SU-DHL-6 (cell line): ENCODE results near the gene UBE2O.

Experiments
- H2AFZ ChIP-seq: fragments of 200-600 bp; sonication (generic); 2 replicates; pipeline ENCODE4 v1.6.1; 2014; ENCODE audit warnings: low read depth, mild to moderate bottlenecking, moderate library complexity, mixed read lengths, antibody characterized with exemption, low read length; ENCODE audit not compliant: severe bottlenecking
- H3F3A ChIP-seq: fragments of 200-600 bp; shearing (Covaris generic); 2 replicates; pipeline ENCODE4 v1.6.0; 2016; ENCODE audit warnings: antibody characterized with exemption, mild to moderate bottlenecking; ENCODE audit not compliant: insufficient read depth
- H3K27ac ChIP-seq: fragments of 200-600 bp; sonication (generic); 2 replicates; pipeline ENCODE4 v1.5.1; 2016; ENCODE audit warnings: low read depth, mild to moderate bottlenecking, low read length, moderate library complexity, mixed read lengths
- H3K27me3 ChIP-seq: fragments of 200-600 bp; sonication (generic), shearing (Covaris generic); 2 replicates; pipeline ENCODE4 v1.6.0; 2014; ENCODE audit warnings: mild to moderate bottlenecking, low read length
- H3K36me3 ChIP-seq: fragments of 200-600 bp; sonication (generic); 2 replicates; pipeline ENCODE4 v1.6.1; 2014; ENCODE audit warnings: mild to moderate bottlenecking, low read length, mixed read lengths
- H3K4me2 ChIP-seq: fragments of 300-600, 200-600 bp; shearing (Covaris generic), sonication (generic); 2 replicates; pipeline ENCODE4 v1.6.0; 2014; ENCODE audit warnings: low read length, low read depth, mild to moderate bottlenecking; ENCODE audit not compliant: poor library complexity, severe bottlenecking
- H3K4me3 ChIP-seq: fragments of 200-600 bp; sonication (generic); 2 replicates; pipeline ENCODE4 v1.5.1; 2014; ENCODE audit warnings: antibody characterized with exemption, low read length, mild to moderate bottlenecking, mixed read lengths; ENCODE audit not compliant: insufficient read depth, poor library complexity, severe bottlenecking
- H3K79me2 ChIP-seq: fragments of 200-600 bp; sonication (generic); 2 replicates; pipeline ENCODE4 v1.6.1; 2014; ENCODE audit warnings: mild to moderate bottlenecking, low read length, moderate library complexity; ENCODE audit not compliant: insufficient read depth
- H3K9ac ChIP-seq: fragments of 200-600 bp; sonication (generic); 2 replicates; pipeline ENCODE4 v1.7.0; 2014; ENCODE audit warnings: mild to moderate bottlenecking, low read length
- H3K9me2 ChIP-seq: fragments of 200-600 bp; sonication (generic); replicated peaks from 2 replicates; pipeline ENCODE4 v1.6.1; 2014; ENCODE audit warnings: low read length; ENCODE audit not compliant: insufficient read depth
- H3K9me3 ChIP-seq: fragments of 200-600 bp; sonication (generic); 2 replicates; pipeline ENCODE4 v1.6.1; 2014; ENCODE audit warnings: low read length, mixed read lengths; ENCODE audit not compliant: insufficient read depth
- H4K20me1 ChIP-seq: fragments of 200-600 bp; sonication (generic); 2 replicates; pipeline ENCODE4 v1.6.1; 2014; ENCODE audit warnings: low read depth, mild to moderate bottlenecking, antibody characterized with exemption, low read length, moderate library complexity, mixed read lengths
- EZH2phosphoT487 ChIP-seq: fragments of 200-600 bp; sonication (generic), shearing (Covaris generic); conservative IDR thresholded peaks from 2 replicates; pipeline ENCODE4 v1.6.1; 2018; ENCODE audit warnings: mild to moderate bottlenecking, antibody characterized with exemption, low read length, moderate library complexity, mixed read lengths
- TF ChIP-seq, protein P1 (sequence below): fragments of 200-600 bp; sonication (generic); IDR thresholded peaks from one replicate; pipeline ENCODE4 v1.5.1; 2017; ENCODE audit warnings: antibody characterized with exemption, mild to moderate bottlenecking, low read length, moderate library complexity; ENCODE audit not compliant: insufficient read depth, poor library complexity, severe bottlenecking

Gene UBE2O

DNA sequence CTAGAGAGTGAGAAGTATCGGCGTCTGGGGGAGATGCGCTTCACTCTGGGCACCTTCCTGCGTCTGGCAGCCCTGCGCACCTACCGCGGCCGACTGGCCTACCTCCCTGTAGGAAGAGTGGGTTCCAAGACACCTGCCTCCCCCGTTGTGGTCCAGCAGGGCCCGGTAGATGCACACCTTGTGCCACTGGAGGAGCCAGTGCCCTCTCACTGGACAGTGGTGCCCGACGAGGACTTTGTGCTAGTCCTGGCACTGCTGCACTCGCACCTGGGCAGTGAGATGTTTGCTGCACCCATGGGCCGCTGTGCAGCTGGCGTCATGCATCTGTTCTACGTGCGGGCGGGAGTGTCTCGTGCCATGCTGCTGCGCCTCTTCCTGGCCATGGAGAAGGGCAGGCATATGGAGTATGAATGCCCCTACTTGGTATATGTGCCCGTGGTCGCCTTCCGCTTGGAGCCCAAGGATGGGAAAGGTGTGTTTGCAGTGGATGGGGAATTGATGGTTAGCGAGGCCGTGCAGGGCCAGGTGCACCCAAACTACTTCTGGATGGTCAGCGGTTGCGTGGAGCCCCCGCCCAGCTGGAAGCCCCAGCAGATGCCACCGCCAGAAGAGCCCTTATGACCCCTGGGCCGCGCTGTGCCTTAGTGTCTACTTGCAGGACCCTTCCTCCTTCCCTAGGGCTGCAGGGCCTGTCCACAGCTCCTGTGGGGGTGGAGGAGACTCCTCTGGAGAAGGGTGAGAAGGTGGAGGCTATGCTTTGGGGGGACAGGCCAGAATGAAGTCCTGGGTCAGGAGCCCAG lies 65.8 kb downstream of the UBE2O start:
- Histone ChIP-seq H3K9ac (no peak overlapping the region), H3K36me3 (no peaks in the 10 kb centered on the region)

DNA sequence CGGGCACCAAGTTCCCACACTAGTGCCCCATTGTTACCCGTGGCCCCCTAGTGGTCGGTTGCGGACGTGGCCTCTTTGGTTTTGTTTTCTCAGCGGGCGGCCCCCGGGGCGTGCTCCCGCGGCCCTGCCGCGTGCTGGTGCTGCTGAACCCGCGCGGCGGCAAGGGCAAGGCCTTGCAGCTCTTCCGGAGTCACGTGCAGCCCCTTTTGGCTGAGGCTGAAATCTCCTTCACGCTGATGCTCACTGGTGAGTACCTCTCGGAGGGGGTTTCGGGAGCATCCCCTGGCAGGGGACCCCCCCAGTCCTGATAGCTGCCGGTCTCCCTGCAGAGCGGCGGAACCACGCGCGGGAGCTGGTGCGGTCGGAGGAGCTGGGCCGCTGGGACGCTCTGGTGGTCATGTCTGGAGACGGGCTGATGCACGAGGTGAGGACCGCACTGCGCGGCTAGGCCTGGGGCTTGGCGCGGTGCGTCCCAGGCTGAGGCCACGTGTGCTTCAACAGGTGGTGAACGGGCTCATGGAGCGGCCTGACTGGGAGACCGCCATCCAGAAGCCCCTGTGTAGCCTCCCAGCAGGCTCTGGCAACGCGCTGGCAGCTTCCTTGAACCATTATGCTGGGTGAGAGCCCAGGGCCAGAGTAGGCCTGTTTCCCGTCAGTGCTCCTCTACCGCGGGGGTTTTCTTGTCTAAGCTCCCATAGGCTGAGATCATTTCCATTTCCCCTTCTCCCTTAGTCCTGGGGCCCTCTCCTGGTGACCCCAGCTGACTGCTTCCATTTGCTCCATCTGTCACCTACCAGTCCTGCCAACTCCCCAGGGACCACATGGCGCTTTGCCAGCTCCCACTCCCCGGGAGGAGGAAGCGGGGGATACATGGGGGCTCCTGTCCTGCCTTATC lies 66.8 kb downstream of the UBE2O start:
- Histone ChIP-seq H3K9me2 (no peaks in the 10 kb centered on the region), H3K79me2 (no peaks in the 10 kb centered on the region), H4K20me1 (no peaks in the 10 kb centered on the region), H3K27ac (no peak overlapping the region), H3K36me3 (no peaks in the 10 kb centered on the region), H3K4me3 (no peak overlapping the region), H3K9ac (no peak overlapping the region), H2AFZ (peak overlapping the region; percentile 28), H3K27me3 (no peaks in the 10 kb centered on the region), H3K9me3 (no peaks in the 10 kb centered on the region), H3K4me2 (no peak overlapping the region), H3F3A (no peaks in the 10 kb centered on the region)
- TF ChIP-seq, protein P1, sequence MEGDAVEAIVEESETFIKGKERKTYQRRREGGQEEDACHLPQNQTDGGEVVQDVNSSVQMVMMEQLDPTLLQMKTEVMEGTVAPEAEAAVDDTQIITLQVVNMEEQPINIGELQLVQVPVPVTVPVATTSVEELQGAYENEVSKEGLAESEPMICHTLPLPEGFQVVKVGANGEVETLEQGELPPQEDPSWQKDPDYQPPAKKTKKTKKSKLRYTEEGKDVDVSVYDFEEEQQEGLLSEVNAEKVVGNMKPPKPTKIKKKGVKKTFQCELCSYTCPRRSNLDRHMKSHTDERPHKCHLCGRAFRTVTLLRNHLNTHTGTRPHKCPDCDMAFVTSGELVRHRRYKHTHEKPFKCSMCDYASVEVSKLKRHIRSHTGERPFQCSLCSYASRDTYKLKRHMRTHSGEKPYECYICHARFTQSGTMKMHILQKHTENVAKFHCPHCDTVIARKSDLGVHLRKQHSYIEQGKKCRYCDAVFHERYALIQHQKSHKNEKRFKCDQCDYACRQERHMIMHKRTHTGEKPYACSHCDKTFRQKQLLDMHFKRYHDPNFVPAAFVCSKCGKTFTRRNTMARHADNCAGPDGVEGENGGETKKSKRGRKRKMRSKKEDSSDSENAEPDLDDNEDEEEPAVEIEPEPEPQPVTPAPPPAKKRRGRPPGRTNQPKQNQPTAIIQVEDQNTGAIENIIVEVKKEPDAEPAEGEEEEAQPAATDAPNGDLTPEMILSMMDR: peak; percentile 62
- TF ChIP-seq EZH2phosphoT487: no peak

More for the DNA sequence above, 65.8 kb downstream of the UBE2O start:
- H3F3A ChIP-seq: no peaks in the 10 kb centered on the region
- H2AFZ ChIP-seq: no peak overlapping the region
- no peaks in the 10 kb centered on the region for H3K27me3 ChIP-seq
- H3K9me3 ChIP-seq: no peaks in the 10 kb centered on the region
- no peak overlapping the region for H3K27ac ChIP-seq
- no peak overlapping the region for H3K4me3 ChIP-seq
- H3K9me2 ChIP-seq: no peaks in the 10 kb centered on the region
- TF ChIP-seq EZH2phosphoT487: no peak
- TF ChIP-seq, protein P1: no peak
- no peaks in the 10 kb centered on the region for H4K20me1 ChIP-seq
- H3K79me2 ChIP-seq: no peaks in the 10 kb centered on the region
- H3K4me2 ChIP-seq: no peak overlapping the region

DNA sequence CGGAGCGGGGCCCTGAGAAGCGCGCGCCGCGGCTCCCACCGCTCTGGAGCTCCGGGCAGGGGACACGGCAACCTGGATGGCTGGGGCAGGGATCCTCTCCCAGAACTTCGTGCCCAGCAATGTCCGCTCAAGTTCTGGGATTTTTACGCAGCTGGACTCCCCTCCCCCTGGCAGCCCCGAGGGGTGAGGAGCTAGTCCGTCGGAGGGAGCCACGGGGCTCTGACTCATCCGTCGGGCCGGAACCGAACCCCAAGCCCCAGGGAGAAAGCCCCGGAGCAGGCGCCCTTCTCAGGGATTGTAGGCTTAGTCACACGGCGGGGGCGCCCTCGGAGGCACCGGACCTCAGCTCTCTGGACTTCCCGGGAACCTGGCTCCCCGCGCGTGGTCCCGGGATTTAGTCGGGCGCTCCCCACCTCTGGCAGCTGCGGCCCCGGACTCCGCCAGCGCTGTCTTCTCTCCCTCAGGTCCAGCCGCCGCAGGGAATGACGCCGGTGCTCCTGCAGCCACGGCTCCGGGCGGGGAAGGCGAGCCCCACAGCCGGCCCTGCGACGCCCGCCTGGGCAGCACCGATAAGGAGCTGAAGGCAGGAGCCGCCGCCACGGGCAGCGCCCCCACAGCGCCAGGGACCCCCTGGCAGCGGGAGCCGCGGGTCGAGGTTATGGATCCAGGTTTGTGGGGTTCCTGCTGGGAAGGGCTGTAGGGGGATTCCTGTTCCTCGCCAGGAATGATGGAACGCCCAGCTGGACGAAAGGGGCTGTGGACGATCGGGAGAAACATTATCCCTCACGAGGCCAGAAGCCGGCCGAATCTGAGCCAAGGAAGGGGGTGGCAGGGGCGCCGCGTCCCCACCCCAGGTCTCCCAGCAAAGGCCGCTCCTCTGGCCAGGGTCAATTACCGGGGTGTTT lies 67.7 kb downstream of the UBE2O start:
- Histone ChIP-seq H3K9me2 (no peaks in the 10 kb centered on the region), H3K4me3 (no peak overlapping the region), H3K9ac (no peak overlapping the region), H3K9me3 (no peaks in the 10 kb centered on the region), H3K27me3 (no peaks in the 10 kb centered on the region), H3F3A (no peaks in the 10 kb centered on the region), H3K4me2 (peak overlapping the region; percentile 67), H3K79me2 (no peaks in the 10 kb centered on the region), H3K36me3 (no peaks in the 10 kb centered on the region), H4K20me1 (no peaks in the 10 kb centered on the region), H3K27ac (no peak overlapping the region), H2AFZ (no peak overlapping the region)
- TF ChIP-seq, protein P1: no peak
- no peak for TF ChIP-seq EZH2phosphoT487
